GM15510 (cell line): ENCODE measurements around the gene FADS2.

Experiments
- POLR2A ChIP-seq: IDR thresholded peaks from 3 replicates; pipeline ENCODE4 v1.6.1; 2011; ENCODE audit warnings: borderline replicate concordance; ENCODE audit not compliant: insufficient read length; ENCODE audit errors: extremely low read depth

Gene FADS2

GRCh38 chr11:61792310-61793082, 35.6 kb upstream of the FADS2 start, which contains the start of the genes FEN1 and TMEM258:
Gene FEN1, plus strand, starts transcription at chr11:61792911. Its CDS starts 2,451 bp downstream, at chr11:61795362.
Gene TMEM258, minus strand, starts transcription at chr11:61792599. Its CDS starts 41 bp downstream, at chr11:61792558.
- peak; percentile 67 for TF ChIP-seq POLR2A

DNA sequence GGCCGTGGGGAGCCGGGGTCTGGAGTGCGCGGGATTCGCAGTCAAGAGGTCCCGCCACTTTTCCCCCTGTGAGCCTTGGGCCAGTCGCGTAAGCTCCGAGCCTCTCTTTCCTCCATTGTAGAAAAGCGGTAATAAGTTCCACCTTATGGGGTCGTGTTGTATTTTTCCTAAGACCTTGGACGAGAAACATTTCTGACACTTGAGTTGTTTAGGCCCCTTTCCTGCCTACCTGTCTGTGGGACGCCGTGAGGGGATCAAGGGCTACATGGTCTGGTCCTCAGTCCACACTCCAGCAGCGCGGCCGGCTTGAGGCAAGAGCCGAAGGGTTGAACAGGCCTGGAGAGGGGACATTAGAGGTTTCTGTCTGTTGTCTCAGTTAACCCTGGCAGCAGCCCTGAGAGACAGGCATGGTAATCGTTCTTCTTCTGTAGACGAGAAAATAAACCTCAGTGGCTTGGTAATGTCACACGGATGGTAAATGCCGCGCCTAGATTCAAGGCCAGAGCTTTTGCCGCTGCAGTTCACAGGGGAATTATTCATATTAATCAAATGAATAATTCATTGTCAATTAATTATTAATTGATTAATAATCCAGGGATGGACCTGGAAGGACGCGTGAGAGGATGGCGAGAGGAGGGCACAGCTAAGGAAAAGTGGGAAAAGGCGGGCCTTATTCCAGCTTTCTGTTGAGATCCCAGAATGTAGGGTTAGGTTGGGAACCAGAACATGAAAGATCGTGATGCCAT, 34.8 kb upstream of the FADS2 start:
- TF ChIP-seq POLR2A: no peak

GRCh38 chr11:61793829-61794204, 34.3 kb upstream of the FADS2 start:
- TF ChIP-seq POLR2A: no peak

GRCh38 chr11:61794579-61794978, 33.5 kb upstream of the FADS2 start:
- TF ChIP-seq POLR2A: no peak

GRCh38 chr11:61795459-61795858, 32.6 kb upstream of the FADS2 start:
- TF ChIP-seq POLR2A: no peak

DNA sequence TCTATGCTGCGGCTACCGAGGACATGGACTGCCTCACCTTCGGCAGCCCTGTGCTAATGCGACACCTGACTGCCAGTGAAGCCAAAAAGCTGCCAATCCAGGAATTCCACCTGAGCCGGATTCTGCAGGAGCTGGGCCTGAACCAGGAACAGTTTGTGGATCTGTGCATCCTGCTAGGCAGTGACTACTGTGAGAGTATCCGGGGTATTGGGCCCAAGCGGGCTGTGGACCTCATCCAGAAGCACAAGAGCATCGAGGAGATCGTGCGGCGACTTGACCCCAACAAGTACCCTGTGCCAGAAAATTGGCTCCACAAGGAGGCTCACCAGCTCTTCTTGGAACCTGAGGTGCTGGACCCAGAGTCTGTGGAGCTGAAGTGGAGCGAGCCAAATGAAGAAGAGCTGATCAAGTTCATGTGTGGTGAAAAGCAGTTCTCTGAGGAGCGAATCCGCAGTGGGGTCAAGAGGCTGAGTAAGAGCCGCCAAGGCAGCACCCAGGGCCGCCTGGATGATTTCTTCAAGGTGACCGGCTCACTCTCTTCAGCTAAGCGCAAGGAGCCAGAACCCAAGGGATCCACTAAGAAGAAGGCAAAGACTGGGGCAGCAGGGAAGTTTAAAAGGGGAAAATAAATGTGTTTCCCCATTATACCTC, 32.1 kb upstream of the FADS2 start:
- no peak for TF ChIP-seq POLR2A

GRCh38 chr11:61797263-61797944, 30.7 kb upstream of the FADS2 start:
- no peak for TF ChIP-seq POLR2A

DNA sequence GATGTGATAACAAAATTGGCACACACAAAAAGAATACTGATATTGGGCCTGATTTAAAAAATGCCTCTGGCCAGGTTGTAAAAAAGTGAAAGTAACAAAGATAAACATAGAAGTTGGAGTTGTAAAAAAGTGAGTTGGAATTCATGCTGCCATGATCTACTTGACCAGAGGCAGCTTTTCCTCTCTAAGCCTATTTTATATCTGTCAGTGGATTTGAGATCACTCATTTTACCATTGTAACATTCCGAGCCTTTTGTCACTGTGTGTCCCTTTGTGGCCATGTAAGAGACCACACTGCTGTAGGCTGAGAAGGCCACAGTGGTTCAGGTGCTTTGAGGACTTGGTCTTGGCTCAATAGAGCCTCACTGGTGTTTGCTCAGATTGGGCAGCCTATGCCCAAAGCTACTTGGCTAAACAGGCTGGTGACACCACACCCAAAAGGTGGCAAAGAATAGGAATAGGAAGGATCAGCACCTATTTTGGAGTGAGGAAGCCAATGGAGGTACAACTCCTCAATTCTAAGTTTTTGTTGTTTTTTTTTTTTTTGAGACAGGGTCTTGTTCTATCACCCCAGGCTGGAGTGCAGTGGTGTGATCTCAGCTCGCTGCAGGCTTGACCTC, 28.3 kb upstream of the FADS2 start:
- no peak for TF ChIP-seq POLR2A

DNA sequence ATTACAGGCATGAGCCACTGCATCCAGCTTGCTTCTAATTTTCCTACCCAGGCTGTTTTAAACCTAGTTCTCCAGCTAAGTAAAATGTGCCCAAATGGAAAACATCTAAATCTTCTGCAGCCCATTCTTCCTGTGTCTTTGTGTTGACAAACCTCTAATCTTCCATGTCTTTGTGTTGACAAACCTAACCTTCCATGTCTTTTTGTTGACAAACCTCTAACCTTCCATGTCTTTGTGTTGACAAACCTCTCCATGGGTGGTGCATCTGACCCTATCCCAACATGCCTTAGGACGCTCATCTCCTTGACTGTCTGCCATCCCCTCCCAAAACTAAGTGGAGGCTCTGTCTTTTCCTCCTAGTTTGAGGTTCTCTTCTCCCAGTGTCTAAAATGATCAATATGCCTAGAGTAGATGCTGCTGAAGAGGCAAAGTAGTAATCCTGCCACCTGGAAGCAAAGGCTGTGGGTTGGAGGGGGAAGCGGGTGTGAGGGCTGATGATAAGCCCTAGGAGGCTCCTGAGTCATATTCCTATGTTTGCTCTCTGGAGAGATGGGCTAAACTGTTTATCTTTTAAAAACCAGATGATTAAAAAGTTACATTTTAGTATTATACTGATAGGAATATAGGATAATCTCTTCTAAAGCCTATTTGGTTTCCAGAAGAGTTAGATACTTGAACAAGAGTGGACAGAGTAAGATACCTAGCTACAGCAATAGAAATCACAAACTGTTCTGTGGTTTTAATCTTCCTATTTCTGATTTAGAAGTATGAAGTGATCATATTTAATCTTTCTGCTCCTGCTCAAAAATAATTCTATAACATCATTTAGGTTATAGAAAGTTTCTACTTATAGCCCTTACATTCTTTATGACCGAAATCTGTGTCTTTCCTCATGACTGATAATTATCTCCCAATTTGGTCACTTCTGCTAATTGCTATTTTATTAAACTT, 27.5 kb upstream of the FADS2 start:
- TF ChIP-seq POLR2A: no peak

DNA sequence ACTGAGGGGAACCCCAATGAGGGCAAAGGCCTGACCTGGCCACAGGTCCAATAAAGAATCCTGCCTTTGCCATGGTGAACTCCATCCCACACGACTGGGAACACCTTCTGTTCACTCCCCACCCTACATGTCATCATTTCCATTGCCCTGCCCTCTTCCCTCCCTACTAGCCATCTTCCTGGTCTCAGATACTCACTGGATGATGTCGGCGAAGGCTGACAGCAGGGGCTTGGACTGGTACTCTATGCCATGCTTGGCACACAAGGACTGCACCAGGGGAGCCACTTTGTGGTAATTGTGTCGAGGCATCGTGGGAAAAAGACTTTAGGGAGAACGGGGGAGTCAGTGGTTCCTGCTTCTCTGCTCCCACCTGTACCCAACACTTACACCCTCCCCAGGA, 25.5 kb upstream of the FADS2 start:
- TF ChIP-seq POLR2A: no peak

- no peak for TF ChIP-seq POLR2A
Measured at GRCh38 chr11:61803889-61804647, 24.0 kb upstream of the FADS2 start.

DNA sequence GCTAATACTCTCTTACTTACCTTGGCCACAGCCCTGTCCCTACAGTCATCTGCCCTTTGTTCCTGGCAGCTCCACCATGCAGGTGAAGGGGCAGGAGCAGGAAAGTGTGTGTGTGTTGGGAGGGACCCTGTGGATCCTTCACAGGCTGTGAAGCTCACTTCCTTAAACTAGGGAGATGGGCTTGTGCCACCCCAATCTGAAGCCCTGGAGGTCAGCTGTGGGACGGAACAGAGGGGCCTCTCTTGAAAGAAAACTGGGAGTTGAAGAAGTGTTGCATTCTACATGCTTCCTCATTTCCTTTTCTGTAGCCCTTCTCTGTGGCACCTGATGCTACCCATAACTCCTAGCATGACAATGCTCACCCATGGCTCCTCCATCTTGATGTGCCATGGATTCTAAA, 23.0 kb upstream of the FADS2 start:
- TF ChIP-seq POLR2A: no peak

DNA sequence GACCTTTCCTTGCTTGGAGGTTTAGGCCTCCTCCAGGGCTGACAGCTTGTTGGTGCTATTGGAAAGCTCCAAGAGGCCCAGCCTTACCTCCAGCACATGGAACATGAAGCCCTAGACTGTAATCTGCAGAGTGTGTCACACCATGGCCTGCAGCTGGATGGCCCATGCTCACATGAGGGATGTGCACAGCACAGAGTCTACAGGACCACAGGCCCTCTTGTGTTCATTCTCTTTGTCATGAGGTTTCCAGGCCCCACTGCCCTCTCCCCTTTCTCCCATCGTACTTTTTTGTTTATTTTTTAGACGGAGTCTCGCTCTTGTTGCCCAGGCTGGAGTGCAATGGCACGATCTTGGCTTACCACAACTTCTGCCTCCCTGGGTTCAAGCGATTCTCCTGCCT, 21.3 kb upstream of the FADS2 start:
- TF ChIP-seq POLR2A: no peak
